ENCODE results near the gene ZNF407.

ZNF407 gene

DNA sequence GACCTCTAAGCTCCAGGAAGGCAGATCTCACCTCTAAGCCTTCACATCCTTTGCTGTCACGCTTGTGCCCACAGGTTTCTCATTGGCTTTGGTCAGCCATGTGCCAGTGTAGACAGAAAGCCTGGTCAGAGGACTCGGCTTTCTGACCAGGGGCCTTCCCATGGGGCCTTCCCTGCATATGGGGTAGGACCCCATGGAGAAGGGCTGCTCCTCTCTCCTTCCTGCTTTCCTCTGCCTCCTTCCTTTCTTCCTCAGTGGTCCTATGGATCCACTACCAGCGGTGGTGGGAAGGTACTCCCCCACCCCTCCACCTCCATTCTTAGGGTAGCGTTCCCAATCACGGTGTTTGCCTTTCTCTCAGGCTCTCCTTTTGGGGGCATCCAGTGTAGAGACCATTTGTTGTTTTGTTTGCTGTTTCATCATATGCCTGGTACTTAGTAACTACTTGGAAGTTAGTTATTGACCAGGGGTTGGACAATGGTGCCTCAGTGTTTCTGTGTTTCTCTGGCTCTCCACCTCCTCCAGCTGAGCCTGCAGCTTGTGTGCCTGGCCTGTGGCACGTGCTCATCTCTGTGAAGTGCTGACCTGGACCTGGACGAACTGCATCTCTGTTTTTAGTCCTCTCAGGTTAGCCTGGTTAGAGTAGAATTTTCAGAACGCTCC lies 71.6 kb downstream of the ZNF407 start:
- Histone ChIP-seq H3K27ac (replicated peaks) (no peak overlapping the region), H3K27me3 (ENCODE audit: insufficient read depth, poor library complexity, severe bottlenecking) (no peaks in the 10 kb centered on the region), H3K4me3 (replicated peaks; ENCODE audit: insufficient read depth, low read length) (no peak overlapping the region)
- TF ChIP-seq GABPA (IDR thresholded peaks at IDR 0.05; ENCODE audit: low read depth) (no peak), POLR2AphosphoS5 (IDR thresholded peaks at IDR 0.05; ENCODE audit: low read depth) (no peak), SPI1 (IDR thresholded peaks at IDR 0.05; ENCODE audit: borderline replicate concordance, low read depth) (no peak)
- TF ChIP-seq, protein P1, sequence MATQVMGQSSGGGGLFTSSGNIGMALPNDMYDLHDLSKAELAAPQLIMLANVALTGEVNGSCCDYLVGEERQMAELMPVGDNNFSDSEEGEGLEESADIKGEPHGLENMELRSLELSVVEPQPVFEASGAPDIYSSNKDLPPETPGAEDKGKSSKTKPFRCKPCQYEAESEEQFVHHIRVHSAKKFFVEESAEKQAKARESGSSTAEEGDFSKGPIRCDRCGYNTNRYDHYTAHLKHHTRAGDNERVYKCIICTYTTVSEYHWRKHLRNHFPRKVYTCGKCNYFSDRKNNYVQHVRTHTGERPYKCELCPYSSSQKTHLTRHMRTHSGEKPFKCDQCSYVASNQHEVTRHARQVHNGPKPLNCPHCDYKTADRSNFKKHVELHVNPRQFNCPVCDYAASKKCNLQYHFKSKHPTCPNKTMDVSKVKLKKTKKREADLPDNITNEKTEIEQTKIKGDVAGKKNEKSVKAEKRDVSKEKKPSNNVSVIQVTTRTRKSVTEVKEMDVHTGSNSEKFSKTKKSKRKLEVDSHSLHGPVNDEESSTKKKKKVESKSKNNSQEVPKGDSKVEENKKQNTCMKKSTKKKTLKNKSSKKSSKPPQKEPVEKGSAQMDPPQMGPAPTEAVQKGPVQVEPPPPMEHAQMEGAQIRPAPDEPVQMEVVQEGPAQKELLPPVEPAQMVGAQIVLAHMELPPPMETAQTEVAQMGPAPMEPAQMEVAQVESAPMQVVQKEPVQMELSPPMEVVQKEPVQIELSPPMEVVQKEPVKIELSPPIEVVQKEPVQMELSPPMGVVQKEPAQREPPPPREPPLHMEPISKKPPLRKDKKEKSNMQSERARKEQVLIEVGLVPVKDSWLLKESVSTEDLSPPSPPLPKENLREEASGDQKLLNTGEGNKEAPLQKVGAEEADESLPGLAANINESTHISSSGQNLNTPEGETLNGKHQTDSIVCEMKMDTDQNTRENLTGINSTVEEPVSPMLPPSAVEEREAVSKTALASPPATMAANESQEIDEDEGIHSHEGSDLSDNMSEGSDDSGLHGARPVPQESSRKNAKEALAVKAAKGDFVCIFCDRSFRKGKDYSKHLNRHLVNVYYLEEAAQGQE (IDR thresholded peaks at IDR 0.05; ENCODE audit: insufficient replicate concordance, low read depth): no peak
- TF ChIP-seq, protein P2, sequence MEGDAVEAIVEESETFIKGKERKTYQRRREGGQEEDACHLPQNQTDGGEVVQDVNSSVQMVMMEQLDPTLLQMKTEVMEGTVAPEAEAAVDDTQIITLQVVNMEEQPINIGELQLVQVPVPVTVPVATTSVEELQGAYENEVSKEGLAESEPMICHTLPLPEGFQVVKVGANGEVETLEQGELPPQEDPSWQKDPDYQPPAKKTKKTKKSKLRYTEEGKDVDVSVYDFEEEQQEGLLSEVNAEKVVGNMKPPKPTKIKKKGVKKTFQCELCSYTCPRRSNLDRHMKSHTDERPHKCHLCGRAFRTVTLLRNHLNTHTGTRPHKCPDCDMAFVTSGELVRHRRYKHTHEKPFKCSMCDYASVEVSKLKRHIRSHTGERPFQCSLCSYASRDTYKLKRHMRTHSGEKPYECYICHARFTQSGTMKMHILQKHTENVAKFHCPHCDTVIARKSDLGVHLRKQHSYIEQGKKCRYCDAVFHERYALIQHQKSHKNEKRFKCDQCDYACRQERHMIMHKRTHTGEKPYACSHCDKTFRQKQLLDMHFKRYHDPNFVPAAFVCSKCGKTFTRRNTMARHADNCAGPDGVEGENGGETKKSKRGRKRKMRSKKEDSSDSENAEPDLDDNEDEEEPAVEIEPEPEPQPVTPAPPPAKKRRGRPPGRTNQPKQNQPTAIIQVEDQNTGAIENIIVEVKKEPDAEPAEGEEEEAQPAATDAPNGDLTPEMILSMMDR (IDR thresholded peaks at IDR 0.05; ENCODE audit: insufficient read depth, low read length): no peak
- DNase-seq (ENCODE audit: low read depth in 1 of 2, low spot score in 1 of 2): no peak

DNA sequence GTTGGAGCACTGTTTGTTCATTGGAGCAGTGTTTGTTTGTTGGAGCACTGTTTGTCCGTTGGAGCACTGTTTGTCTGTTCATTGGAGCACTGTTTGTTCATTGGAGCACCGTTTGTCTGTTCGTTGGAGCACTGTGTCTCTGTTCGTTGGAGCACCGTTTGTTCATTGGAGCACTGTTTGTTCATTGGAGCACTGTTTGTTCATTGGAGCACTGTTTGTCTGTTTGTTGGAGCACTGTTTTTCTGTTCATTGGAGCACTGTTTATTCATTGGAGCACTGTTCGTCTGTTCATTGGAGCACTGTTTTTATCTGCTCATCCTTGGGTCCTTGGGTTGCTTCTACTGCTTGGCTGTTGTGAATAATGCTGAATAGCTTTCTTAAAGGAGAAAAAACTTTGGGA lies 74.7 kb downstream of the ZNF407 start:
- Histone ChIP-seq H3K27ac (replicated peaks) (no peak overlapping the region), H3K27me3 (ENCODE audit: insufficient read depth, poor library complexity, severe bottlenecking) (no peaks in the 10 kb centered on the region), H3K4me3 (replicated peaks; ENCODE audit: insufficient read depth, low read length) (no peak overlapping the region)
- TF ChIP-seq, protein P2 (IDR thresholded peaks at IDR 0.05; ENCODE audit: insufficient read depth, low read length): no peak
- TF ChIP-seq POLR2AphosphoS5 (IDR thresholded peaks at IDR 0.05; ENCODE audit: low read depth): no peak
- no peak for TF ChIP-seq GABPA (IDR thresholded peaks at IDR 0.05; ENCODE audit: low read depth)
- TF ChIP-seq SPI1 (IDR thresholded peaks at IDR 0.05; ENCODE audit: borderline replicate concordance, low read depth): no peak
- TF ChIP-seq, protein P1 (IDR thresholded peaks at IDR 0.05; ENCODE audit: insufficient replicate concordance, low read depth): no peak
- no peak for DNase-seq (ENCODE audit: low read depth in 1 of 2, low spot score in 1 of 2)

GRCh38 chr18:74674487-74674886 lies 76.8 kb downstream of the ZNF407 start:
- no peak for DNase-seq (ENCODE audit: low read depth in 1 of 2, low spot score in 1 of 2)
- TF ChIP-seq, protein P1 (IDR thresholded peaks at IDR 0.05; ENCODE audit: insufficient replicate concordance, low read depth): no peak
- TF ChIP-seq, protein P2 (IDR thresholded peaks at IDR 0.05; ENCODE audit: insufficient read depth, low read length): no peak
- TF ChIP-seq GABPA (IDR thresholded peaks at IDR 0.05; ENCODE audit: low read depth): no peak
- no peak for TF ChIP-seq POLR2AphosphoS5 (IDR thresholded peaks at IDR 0.05; ENCODE audit: low read depth)
- TF ChIP-seq SPI1 (IDR thresholded peaks at IDR 0.05; ENCODE audit: borderline replicate concordance, low read depth): no peak
- Histone ChIP-seq H3K4me3 (replicated peaks; ENCODE audit: insufficient read depth, low read length) (no peak overlapping the region), H3K27me3 (ENCODE audit: insufficient read depth, poor library complexity, severe bottlenecking) (no peaks in the 10 kb centered on the region), H3K27ac (replicated peaks) (no peak overlapping the region)
